GM19397 (cell line): ENCODE data around the gene PCGF2.

Experiments
- ATAC-seq: cut with Tn5 transposase; IDR thresholded peaks from one replicate; pipeline ENCODE4 v1.9.1; 2021; ENCODE audit warnings: mild to moderate bottlenecking, moderate library complexity; ENCODE audit not compliant: unreplicated experiment

Gene PCGF2

GRCh38 chr17:38751808-38752307 lies 3.7 kb upstream of the PCGF2 start:
- ATAC-seq: peak; percentile 17

- ATAC-seq: no peak
Measured at GRCh38 chr17:38751144-38751807, 3.1 kb upstream of the PCGF2 start.

- ATAC-seq: no peak
Measured at GRCh38 chr17:38750312-38751121, 2.4 kb upstream of the PCGF2 start.

- ATAC-seq: no peak
Measured at GRCh38 chr17:38750044-38750311, 1.8 kb upstream of the PCGF2 start.

- no peak for ATAC-seq
Measured at GRCh38 chr17:38749223-38750043, 1.3 kb upstream of the PCGF2 start.

- ATAC-seq: no peak
Measured at GRCh38 chr17:38748892-38749222, 721 bp upstream of the PCGF2 start.

GRCh38 chr17:38747463-38748148 lies 530 bp downstream of the PCGF2 start:
- no peak for ATAC-seq

GRCh38 chr17:38746849-38747462 lies 1.2 kb downstream of the PCGF2 start:
- no peak for ATAC-seq

- ATAC-seq: no peak
Measured at GRCh38 chr17:38746004-38746848, 1.9 kb downstream of the PCGF2 start.

GRCh38 chr17:38745545-38745944 lies 2.6 kb downstream of the PCGF2 start:
- ATAC-seq: no peak

GRCh38 chr17:38743556-38744171 lies 4.5 kb downstream of the PCGF2 start:
- ATAC-seq: no peak

- no peak for ATAC-seq
Measured at GRCh38 chr17:38742411-38743308, 5.5 kb downstream of the PCGF2 start.

GRCh38 chr17:38741921-38742410 lies 6.2 kb downstream of the PCGF2 start:
- ATAC-seq: no peak

GRCh38 chr17:38741461-38741860 lies 6.7 kb downstream of the PCGF2 start:
- ATAC-seq: no peak

GRCh38 chr17:38740806-38741205 lies 7.3 kb downstream of the PCGF2 start:
- ATAC-seq: no peak

- no peak for ATAC-seq
Measured at GRCh38 chr17:38740044-38740443, 8.1 kb downstream of the PCGF2 start.

GRCh38 chr17:38739305-38739704 lies 8.8 kb downstream of the PCGF2 start:
- no peak for ATAC-seq

GRCh38 chr17:38738686-38739085 lies 9.4 kb downstream of the PCGF2 start:
- no peak for ATAC-seq
